NT2/D1 (cell line): Measurements from ENCODE around the gene CDH22.

Experiments
- DNase-seq: peaks from one replicate; pipeline ENCODE4 v3.0.0-alpha.2; 2011; ENCODE audit warnings: low read depth, low spot score
- H3K27me3 ChIP-seq: 2 replicates; pipeline ENCODE4 v1.6.0; 2011; ENCODE audit warnings: mild to moderate bottlenecking; ENCODE audit not compliant: insufficient read length, insufficient read depth
- H3K36me3 ChIP-seq: 2 replicates; pipeline ENCODE4 v1.6.1; 2011; ENCODE audit warnings: mild to moderate bottlenecking, low read length, mixed read lengths; ENCODE audit not compliant: insufficient read depth, insufficient read length
- H3K4me1 ChIP-seq: 2 replicates; pipeline ENCODE4 v1.5.1; 2011; ENCODE audit not compliant: insufficient read depth, insufficient read length
- H3K4me3 ChIP-seq: 2 replicates; pipeline ENCODE4 v1.5.1; 2011; ENCODE audit warnings: low read depth; ENCODE audit not compliant: insufficient read length
- H3K9ac ChIP-seq: 2 replicates; pipeline ENCODE4 v1.6.0; 2011; ENCODE audit warnings: low read depth; ENCODE audit not compliant: insufficient read length
- H3K9me3 ChIP-seq: 2 replicates; pipeline ENCODE4 v1.5.1; 2011; ENCODE audit warnings: mild to moderate bottlenecking, low read length; ENCODE audit not compliant: insufficient read depth
- SUZ12 ChIP-seq: IDR thresholded peaks from 2 replicates; pipeline ENCODE4 v1.6.1; 2011; ENCODE audit not compliant: insufficient read length, insufficient read depth; ENCODE audit errors: extremely low read depth
- YY1 ChIP-seq: IDR thresholded peaks from 2 replicates; pipeline ENCODE4 v1.6.1; 2011; ENCODE audit not compliant: insufficient read length, insufficient read depth
- ZNF274 ChIP-seq: IDR thresholded peaks from 2 replicates; pipeline ENCODE4 v1.6.1; 2011; ENCODE audit warnings: mild to moderate bottlenecking, low read depth, low read length

Gene CDH22

GRCh38 chr20:46342010-46342378 lies 33.7 kb upstream of the CDH22 start:
- H3K9ac ChIP-seq = peak overlapping the region; percentile 33
- H3K4me1 ChIP-seq = peaks cover 2% of the 10 kb centered on the region
- H3K27me3 ChIP-seq = peaks cover 22% of the 10 kb centered on the region
- H3K36me3 ChIP-seq = peaks cover 2% of the 10 kb centered on the region
- H3K9me3 ChIP-seq = no peaks in the 10 kb centered on the region
- H3K4me3 ChIP-seq = no peak overlapping the region
- TF ChIP-seq SUZ12 = no peak
- no peak for TF ChIP-seq YY1
- TF ChIP-seq ZNF274 = no peak
- no peak for DNase-seq

- H3K4me3 ChIP-seq = no peak overlapping the region
- peaks cover 2% of the 10 kb centered on the region for H3K4me1 ChIP-seq
- H3K9me3 ChIP-seq = no peaks in the 10 kb centered on the region
- peaks cover 27% of the 10 kb centered on the region for H3K27me3 ChIP-seq
- no peaks in the 10 kb centered on the region for H3K36me3 ChIP-seq
- no peak for DNase-seq
- TF ChIP-seq SUZ12 (no peak), YY1 (no peak)
- peak overlapping the region; percentile 3 for H3K9ac ChIP-seq
Measured at GRCh38 chr20:46341074-46342009, 33.0 kb upstream of the CDH22 start.

- H3K4me3 ChIP-seq = no peak overlapping the region
- no peaks in the 10 kb centered on the region for H3K9me3 ChIP-seq
- TF ChIP-seq SUZ12 = no peak
- H3K27me3 ChIP-seq = peaks cover 22% of the 10 kb centered on the region
- H3K4me1 ChIP-seq = peaks cover 8% of the 10 kb centered on the region
- H3K36me3 ChIP-seq = no peaks in the 10 kb centered on the region
- H3K9ac ChIP-seq = no peak overlapping the region
- no peak for DNase-seq
Measured at GRCh38 chr20:46339037-46339436, 30.7 kb upstream of the CDH22 start.

- H3K9me3 ChIP-seq = no peaks in the 10 kb centered on the region
- H3K4me3 ChIP-seq = no peak overlapping the region
- peaks cover 15% of the 10 kb centered on the region for H3K27me3 ChIP-seq
- no peak overlapping the region for H3K9ac ChIP-seq
- peaks cover 13% of the 10 kb centered on the region for H3K4me1 ChIP-seq
- no peaks in the 10 kb centered on the region for H3K36me3 ChIP-seq
- no peak for DNase-seq
- TF ChIP-seq SUZ12 = no peak
- TF ChIP-seq ZNF274 = no peak
- TF ChIP-seq YY1 = no peak
Measured at GRCh38 chr20:46336735-46337134, 28.4 kb upstream of the CDH22 start.

GRCh38 chr20:46334303-46334904 lies 26.1 kb upstream of the CDH22 start:
- H3K4me3 ChIP-seq = peak overlapping the region; percentile 10
- no peak overlapping the region for H3K9ac ChIP-seq
- no peak for TF ChIP-seq YY1
- TF ChIP-seq SUZ12 = no peak
- TF ChIP-seq ZNF274 = no peak
- no peaks in the 10 kb centered on the region for H3K36me3 ChIP-seq
- no peak for DNase-seq
- peaks cover 9% of the 10 kb centered on the region for H3K27me3 ChIP-seq
- H3K9me3 ChIP-seq = no peaks in the 10 kb centered on the region
- peaks cover 21% of the 10 kb centered on the region for H3K4me1 ChIP-seq

GRCh38 chr20:46333161-46333991 lies 25.1 kb upstream of the CDH22 start:
- H3K4me1 ChIP-seq = peaks cover 27% of the 10 kb centered on the region
- H3K9ac ChIP-seq = peak overlapping the region; percentile 29
- no peak overlapping the region for H3K4me3 ChIP-seq
- H3K9me3 ChIP-seq = no peaks in the 10 kb centered on the region
- peaks cover 5% of the 10 kb centered on the region for H3K27me3 ChIP-seq
- TF ChIP-seq SUZ12 (no peak), ZNF274 (no peak), YY1 (no peak)
- DNase-seq = no peak
- no peaks in the 10 kb centered on the region for H3K36me3 ChIP-seq
